ENCODE results near the gene SDK2.

The SDK2 gene

DNA sequence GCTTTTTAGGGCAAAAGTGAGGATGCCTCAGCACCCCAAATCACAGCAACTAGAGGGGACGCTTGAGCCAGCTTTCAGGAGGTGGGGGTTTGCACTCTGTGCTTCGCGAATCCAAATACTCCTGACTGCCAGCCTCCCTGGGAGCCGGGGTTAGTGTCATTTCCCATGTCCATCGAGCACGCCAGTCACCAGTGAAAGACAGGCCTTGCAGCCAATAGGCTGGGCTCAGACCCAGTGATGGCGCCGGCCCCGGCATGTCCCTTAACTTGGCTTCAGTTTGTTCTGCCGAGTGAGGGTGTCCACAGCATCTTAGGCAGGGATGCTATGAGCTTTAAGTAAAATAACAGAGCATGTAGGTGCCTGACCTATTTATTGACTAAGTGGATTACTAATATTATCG, 281.5 kb downstream of the SDK2 start:
- ChIA-PET POLR2A (no interaction called here), CTCF (no interaction called here)
- no peak for DNase-seq (ENCODE audit: extremely low spot score)
- TF ChIP-seq, protein P1, sequence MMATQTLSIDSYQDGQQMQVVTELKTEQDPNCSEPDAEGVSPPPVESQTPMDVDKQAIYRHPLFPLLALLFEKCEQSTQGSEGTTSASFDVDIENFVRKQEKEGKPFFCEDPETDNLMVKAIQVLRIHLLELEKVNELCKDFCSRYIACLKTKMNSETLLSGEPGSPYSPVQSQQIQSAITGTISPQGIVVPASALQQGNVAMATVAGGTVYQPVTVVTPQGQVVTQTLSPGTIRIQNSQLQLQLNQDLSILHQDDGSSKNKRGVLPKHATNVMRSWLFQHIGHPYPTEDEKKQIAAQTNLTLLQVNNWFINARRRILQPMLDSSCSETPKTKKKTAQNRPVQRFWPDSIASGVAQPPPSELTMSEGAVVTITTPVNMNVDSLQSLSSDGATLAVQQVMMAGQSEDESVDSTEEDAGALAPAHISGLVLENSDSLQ (IDR thresholded peaks at IDR 0.05), result peak; percentile 85
- TF ChIP-seq CTBP1 (IDR thresholded peaks at IDR 0.05; ENCODE audit: borderline replicate concordance), result no peak

DNA sequence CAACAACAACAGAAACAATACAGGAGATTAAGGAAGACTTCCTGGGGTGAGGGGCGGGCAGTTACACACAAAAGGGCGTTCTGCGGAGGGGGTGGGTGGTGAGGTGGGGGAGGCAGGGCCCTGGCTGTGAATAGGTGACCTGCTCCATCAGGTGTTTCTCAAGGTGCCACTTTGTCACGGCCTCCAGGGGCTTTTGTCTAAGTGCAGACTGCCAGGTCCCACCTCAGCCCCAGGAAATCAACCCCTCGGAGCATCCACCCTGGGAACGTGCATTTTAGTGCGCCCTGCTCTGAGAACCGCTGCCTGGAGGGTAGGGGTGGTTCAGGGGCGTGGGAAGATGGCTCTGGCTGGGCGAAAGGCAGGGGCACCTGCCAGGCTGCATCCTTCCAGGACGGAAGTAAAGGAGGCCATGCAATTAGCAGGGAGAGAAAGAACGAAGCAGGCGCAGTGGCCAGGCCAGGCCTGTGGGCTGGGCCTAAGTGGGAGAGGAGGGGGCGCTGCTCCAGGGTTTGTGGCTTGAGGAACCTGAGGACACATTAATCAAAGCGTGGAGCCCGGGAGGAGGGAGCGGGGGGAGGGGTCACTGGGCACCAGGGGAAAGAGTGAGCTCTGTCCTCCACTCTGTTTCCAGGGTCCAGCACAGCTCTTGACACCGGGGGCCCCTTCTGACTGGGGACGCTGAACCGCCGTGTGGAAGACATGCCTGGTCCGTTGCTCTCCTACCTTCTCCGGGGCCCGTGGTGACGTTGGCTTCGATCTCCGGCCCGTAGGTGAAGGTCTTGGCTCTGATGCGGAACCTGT, 283.1 kb downstream of the SDK2 start:
- CTCF ChIA-PET, result interaction anchor here (1.8 kb wide), 1 partner anchor 9 kb away, joined by 5 read pairs; no protein-coding TSS in a partner anchor
- POLR2A ChIA-PET, result no interaction called here
- no peak for DNase-seq (ENCODE audit: extremely low spot score)
- no peak for TF ChIP-seq ELF4 (IDR thresholded peaks at IDR 0.05)
- no peak for TF ChIP-seq HDGF (IDR thresholded peaks at IDR 0.05; ENCODE audit: borderline replicate concordance)

DNA sequence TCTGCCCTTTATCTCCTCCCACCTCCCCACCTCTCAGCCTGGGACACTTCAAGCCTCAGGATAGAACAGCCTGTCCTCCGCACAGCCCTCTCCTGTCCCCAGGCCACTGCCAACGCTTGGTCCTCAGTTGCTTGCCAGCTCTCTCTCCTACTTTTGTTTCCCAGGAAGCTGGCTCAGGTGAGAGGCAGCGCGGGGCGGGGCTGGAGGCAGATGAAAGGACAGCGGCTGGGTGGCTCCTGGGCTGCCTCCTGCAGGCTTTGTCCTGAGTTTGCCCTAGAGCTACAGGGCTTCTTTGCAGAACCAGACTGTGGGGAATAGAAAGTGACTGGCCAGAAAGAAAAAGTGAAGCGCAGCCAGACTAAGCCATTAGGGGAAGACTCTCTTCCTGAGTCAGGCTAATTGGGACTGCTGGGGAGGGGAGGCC, 284.2 kb downstream of the SDK2 start:
- no peak for DNase-seq (ENCODE audit: extremely low spot score)
- ChIA-PET POLR2A (no interaction called here), CTCF (interaction anchor here (1.8 kb wide), 1 partner anchor 10 kb away, joined by 5 read pairs; no protein-coding TSS in a partner anchor)
- no peak for TF ChIP-seq FOXK2 (IDR thresholded peaks at IDR 0.05)
- no peak for TF ChIP-seq SP1 (IDR thresholded peaks at IDR 0.05)
- TF ChIP-seq NFRKB (IDR thresholded peaks at IDR 0.05), result no peak
- TF ChIP-seq FOXA1 (IDR thresholded peaks at IDR 0.05), result no peak
- no peak for TF ChIP-seq ZNF384 (IDR thresholded peaks at IDR 0.05)
- no peak for TF ChIP-seq BHLHE40 (IDR thresholded peaks at IDR 0.05; ENCODE audit: borderline replicate concordance)
- TF ChIP-seq, protein P1 (IDR thresholded peaks at IDR 0.05), result no peak
- no peak for TF ChIP-seq LEF1 (IDR thresholded peaks at IDR 0.05; ENCODE audit: borderline replicate concordance)
- no peak for TF ChIP-seq ELF4 (IDR thresholded peaks at IDR 0.05)
- no peak for TF ChIP-seq CTBP1 (IDR thresholded peaks at IDR 0.05; ENCODE audit: borderline replicate concordance)
- no peak for TF ChIP-seq ARNT (IDR thresholded peaks at IDR 0.05)
- no peak for TF ChIP-seq HDGF (IDR thresholded peaks at IDR 0.05; ENCODE audit: borderline replicate concordance)
- no peak for TF ChIP-seq FOXM1 (IDR thresholded peaks at IDR 0.05; ENCODE audit: borderline replicate concordance)
- TF ChIP-seq SUZ12 (IDR thresholded peaks at IDR 0.05), result no peak
- no peak for TF ChIP-seq L3MBTL2 (conservative IDR thresholded peaks at IDR 0.05)
- no peak for TF ChIP-seq TARDBP (IDR thresholded peaks at IDR 0.05)

DNA sequence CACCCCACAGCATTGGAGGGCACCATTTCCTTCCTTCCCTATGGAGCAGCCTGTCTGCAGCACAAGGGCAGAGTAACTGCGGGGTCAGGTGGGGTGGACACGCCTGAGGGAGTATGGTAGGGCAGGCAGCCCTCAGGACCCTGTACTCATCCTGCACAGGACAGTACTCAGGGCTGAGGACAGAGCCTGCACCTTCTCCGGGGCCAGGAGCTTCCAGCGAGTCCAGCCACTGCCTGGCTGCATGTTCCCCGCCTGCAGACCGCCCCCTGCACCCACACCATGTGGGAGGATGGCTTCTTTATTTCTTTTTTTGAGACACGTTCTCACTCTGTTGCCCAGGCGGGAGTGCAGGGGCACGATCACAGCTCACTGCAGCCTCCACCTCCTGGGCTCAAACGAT, 284.9 kb downstream of the SDK2 start:
- no peak for DNase-seq (ENCODE audit: extremely low spot score)
- POLR2A ChIA-PET, result no interaction called here
- CTCF ChIA-PET, result no interaction called here
- TF ChIP-seq HDGF (IDR thresholded peaks at IDR 0.05; ENCODE audit: borderline replicate concordance), result no peak
- TF ChIP-seq BHLHE40 (IDR thresholded peaks at IDR 0.05; ENCODE audit: borderline replicate concordance), result no peak
- TF ChIP-seq, protein P1 (IDR thresholded peaks at IDR 0.05), result no peak
- no peak for TF ChIP-seq TARDBP (IDR thresholded peaks at IDR 0.05)
- no peak for TF ChIP-seq FOXK2 (IDR thresholded peaks at IDR 0.05)
- no peak for TF ChIP-seq LEF1 (IDR thresholded peaks at IDR 0.05; ENCODE audit: borderline replicate concordance)
- no peak for TF ChIP-seq ARNT (IDR thresholded peaks at IDR 0.05)
- no peak for TF ChIP-seq NFRKB (IDR thresholded peaks at IDR 0.05)
- no peak for TF ChIP-seq FOXM1 (IDR thresholded peaks at IDR 0.05; ENCODE audit: borderline replicate concordance)
- no peak for TF ChIP-seq ZNF384 (IDR thresholded peaks at IDR 0.05)

DNA sequence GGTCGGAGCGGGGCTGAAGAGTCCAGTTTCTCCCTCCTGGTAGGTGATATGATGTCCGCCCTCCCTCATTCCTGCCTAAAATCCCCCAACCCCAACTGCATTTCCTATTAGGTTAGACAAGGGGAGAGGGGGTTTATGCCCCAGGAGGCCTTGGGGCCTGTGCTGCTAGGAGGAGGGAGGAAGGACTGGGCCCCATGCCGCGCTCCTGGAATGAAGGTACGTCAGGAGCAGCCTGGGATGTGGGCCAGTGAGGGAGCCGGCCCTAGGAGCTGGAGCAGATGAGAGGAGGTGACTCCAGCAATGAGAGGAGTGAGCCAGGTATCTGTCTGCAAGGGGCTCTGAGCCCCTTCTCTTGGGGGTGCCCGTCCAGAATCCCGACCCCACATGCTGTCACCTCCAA, 285.6 kb downstream of the SDK2 start:
- TF ChIP-seq CTBP1 (IDR thresholded peaks at IDR 0.05; ENCODE audit: borderline replicate concordance) (no peak), HDGF (IDR thresholded peaks at IDR 0.05; ENCODE audit: borderline replicate concordance) (no peak), ELF4 (IDR thresholded peaks at IDR 0.05) (no peak), NFRKB (IDR thresholded peaks at IDR 0.05) (no peak), SUZ12 (IDR thresholded peaks at IDR 0.05) (no peak), FOXM1 (IDR thresholded peaks at IDR 0.05; ENCODE audit: borderline replicate concordance) (no peak), TARDBP (IDR thresholded peaks at IDR 0.05) (no peak), LEF1 (IDR thresholded peaks at IDR 0.05; ENCODE audit: borderline replicate concordance) (no peak), BHLHE40 (IDR thresholded peaks at IDR 0.05; ENCODE audit: borderline replicate concordance) (no peak), FOXK2 (IDR thresholded peaks at IDR 0.05) (no peak)
- TF ChIP-seq, protein P1 (IDR thresholded peaks at IDR 0.05), result no peak
- no peak for DNase-seq (ENCODE audit: extremely low spot score)
- CTCF ChIA-PET, result no interaction called here
- POLR2A ChIA-PET, result no interaction called here

DNA sequence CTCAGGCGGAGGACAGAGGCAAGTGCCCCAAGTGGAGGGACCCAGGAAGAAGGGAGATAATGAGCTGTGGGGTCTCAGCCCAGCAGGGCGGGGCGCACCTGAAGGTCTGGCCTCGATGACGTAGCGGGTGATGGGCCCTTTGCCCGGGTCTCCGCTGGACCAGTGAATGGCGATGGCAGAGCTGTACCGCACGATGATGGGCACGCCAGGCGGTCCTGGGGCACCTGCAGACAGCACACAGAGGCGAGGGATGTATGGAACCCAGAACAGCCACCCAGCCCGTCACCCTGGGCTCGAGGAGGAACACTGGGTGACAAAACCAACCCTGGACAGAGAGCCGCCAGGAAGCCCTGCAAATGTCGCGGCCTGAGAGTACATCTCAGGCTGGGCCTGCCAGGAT, 286.3 kb downstream of the SDK2 start:
- ChIA-PET CTCF (interaction anchor here (0.8 kb wide), 1 partner anchor 12 kb away, joined by 3 read pairs; no protein-coding TSS in a partner anchor), POLR2A (no interaction called here)
- no peak for DNase-seq (ENCODE audit: extremely low spot score)
- no peak for TF ChIP-seq ARNT (IDR thresholded peaks at IDR 0.05)
- no peak for TF ChIP-seq L3MBTL2 (conservative IDR thresholded peaks at IDR 0.05)
- TF ChIP-seq LEF1 (IDR thresholded peaks at IDR 0.05; ENCODE audit: borderline replicate concordance), result no peak
- TF ChIP-seq ZNF384 (IDR thresholded peaks at IDR 0.05), result no peak
- no peak for TF ChIP-seq SP1 (IDR thresholded peaks at IDR 0.05)
- TF ChIP-seq CTBP1 (IDR thresholded peaks at IDR 0.05; ENCODE audit: borderline replicate concordance), result no peak
- no peak for TF ChIP-seq BHLHE40 (IDR thresholded peaks at IDR 0.05; ENCODE audit: borderline replicate concordance)
- TF ChIP-seq FOXA1 (IDR thresholded peaks at IDR 0.05), result no peak
- TF ChIP-seq NFRKB (IDR thresholded peaks at IDR 0.05), result no peak
